ENCODE results near the gene VARS1.

GRCh38 chr6:31761343-31761742, 34.2 kb downstream of the VARS1 start:
- no peak for TF ChIP-seq CTCF (IDR thresholded peaks at IDR 0.05; ENCODE audit: low read length)
- TF ChIP-seq EZH2phosphoT487 (IDR thresholded peaks at IDR 0.05; ENCODE audit: low read length): no peak
- no peak for TF ChIP-seq EZH2 (optimal IDR thresholded peaks at IDR 0.05; ENCODE audit: low read depth, low read length)

All from MM.1S (cell line).